SK-N-SH (cell line): Measurements from ENCODE around the gene DPH7. TPM values are rescaled to one million over a fixed set of nuclear protein-coding genes. Genes with fewer than 3 reads are reported as not detected.

ENCODE experiments used
- CTCF ChIA-PET: fragments of 300-600, 350-600 bp; formaldehyde crosslinking; extraction: SDS; loops from one replicate; lab custom pipeline; 2021; lab: Yijun Ruan, JAX
- POLR2A ChIA-PET: fragments of 350-600 bp; sonication (Branson Sonifier 250); formaldehyde crosslinking; extraction: SDS; loops from one replicate; lab custom pipeline; 2020; ENCODE audit warnings: antibody characterized with exemption, inconsistent platforms; lab: Yijun Ruan, JAX
- DNase-seq: peaks from one replicate; pipeline ENCODE4 v3.0.0; 2012
- H2AFZ ChIP-seq: fragments of 200-600 bp; sonication (generic); 2 replicates; pipeline ENCODE4 v1.8.1; 2016; ENCODE audit warnings: antibody characterized with exemption, mild to moderate bottlenecking, low read depth
- H3F3A ChIP-seq: fragments of 200-600 bp; sonication (generic); replicated peaks from 2 replicates; pipeline ENCODE3; 2016; ENCODE audit warnings: antibody characterized with exemption, mild to moderate bottlenecking; ENCODE audit not compliant: insufficient read depth
- H3K27ac ChIP-seq, 2 experiments: fragments of 200-500 bp in 1 of 2; fragments of 200-600 bp in 1 of 2; sonication (Bioruptor generic) in 1 of 2; sonication (generic), shearing (Covaris generic) in 1 of 2; 2 replicates each; pipeline versions ENCODE4 v1.5.1 to v1.6.1; 2014 to 2016; ENCODE audit warnings: low read depth in 2 of 2, inconsistent platforms in 1 of 2, low read length in 1 of 2, mild to moderate bottlenecking in 1 of 2, mixed read lengths in 1 of 2
- H3K27me3 ChIP-seq: fragments of 200-600 bp; sonication (generic), shearing (Covaris generic); 2 replicates; pipeline ENCODE4 v1.6.1; 2016; ENCODE audit warnings: mixed run types; ENCODE audit not compliant: insufficient read depth
- H3K36me3 ChIP-seq, 2 experiments: fragments of 200-500 bp in 1 of 2; fragments of 200-600 bp in 1 of 2; sonication (Bioruptor generic) in 1 of 2; sonication (generic) in 1 of 2; replicated peaks in 1 of 2; 2 replicates each; pipeline versions ENCODE3 to v1.5.1; 2014 to 2016; ENCODE audit warnings: low read length in 1 of 2, mild to moderate bottlenecking in 1 of 2; ENCODE audit not compliant: insufficient read depth in 2 of 2, control insufficient read depth in 1 of 2
- H3K4me1 ChIP-seq, 2 experiments: fragments of 200-500 bp in 1 of 2; fragments of 200-600 bp in 1 of 2; sonication (Bioruptor generic) in 1 of 2; sonication (generic), shearing (Covaris generic) in 1 of 2; 2 replicates each; pipeline versions ENCODE4 v1.5.1 to v1.6.1; 2014 to 2016; ENCODE audit warnings: low read depth in 1 of 2, low read length in 1 of 2, mixed run types in 1 of 2; ENCODE audit not compliant: insufficient read depth in 2 of 2, control insufficient read depth in 1 of 2
- H3K4me2 ChIP-seq: fragments of 200-600 bp; sonication (generic), shearing (Covaris generic); 2 replicates; pipeline ENCODE4 v1.6.1; 2017; ENCODE audit warnings: mixed run types
- H3K4me3 ChIP-seq, 2 experiments: fragments of 200-500 bp in 1 of 2; fragments of 200-600 bp in 1 of 2; sonication (Bioruptor generic) in 1 of 2; sonication (generic), shearing (Covaris generic) in 1 of 2; 2 replicates each; pipeline versions ENCODE4 v1.5.1 to v1.8.1; 2014 to 2016; ENCODE audit warnings: low read depth in 2 of 2, inconsistent platforms in 1 of 2, low read length in 1 of 2, mild to moderate bottlenecking in 1 of 2, mixed read lengths in 1 of 2, moderate library complexity in 1 of 2
- H3K79me2 ChIP-seq: fragments of 200-600 bp; sonication (generic); 2 replicates; pipeline ENCODE4 v1.8.1; 2017; ENCODE audit warnings: mild to moderate bottlenecking; ENCODE audit not compliant: insufficient read depth
- H3K9ac ChIP-seq: fragments of 200-600 bp; sonication (generic); 2 replicates; pipeline ENCODE4 v1.6.1; 2017; ENCODE audit warnings: mixed run types
- H3K9me2 ChIP-seq: fragments of 200-600 bp; sonication (generic); 2 replicates; pipeline ENCODE4 v1.6.1; 2017; ENCODE audit warnings: mixed run types
- H3K9me3 ChIP-seq: fragments of 200-600 bp; sonication (generic); 2 replicates; pipeline ENCODE4 v1.6.1; 2017; ENCODE audit warnings: mixed run types, mild to moderate bottlenecking, moderate library complexity
- H4K20me1 ChIP-seq: fragments of 200-600 bp; sonication (generic); 2 replicates; pipeline ENCODE4 v1.6.1; 2017; ENCODE audit warnings: mild to moderate bottlenecking, mixed run types; ENCODE audit not compliant: insufficient read depth
- CHD2 ChIP-seq: fragments of 150-350 bp; IDR thresholded peaks from 2 replicates; pipeline ENCODE4 v1.6.1; 2018; ENCODE audit warnings: low read length; ENCODE audit not compliant: partially characterized antibody
- ELF1 ChIP-seq: IDR thresholded peaks from 2 replicates; pipeline ENCODE4 v1.4.0; 2012
- EP300 ChIP-seq, 2 experiments: IDR thresholded peaks; 2 replicates each; pipeline versions ENCODE4 v1.4.0 to v1.6.1; 2012; ENCODE audit warnings: borderline replicate concordance in 1 of 2, low read depth in 1 of 2, low read length in 1 of 2
- EZH2phosphoT487 ChIP-seq: fragments of 200-600 bp; sonication (generic); IDR thresholded peaks from 2 replicates; pipeline ENCODE4 v1.6.1; 2017; ENCODE audit warnings: low read depth, mixed run types, mild to moderate bottlenecking, antibody characterized with exemption, moderate library complexity, borderline replicate concordance
- NRF1 ChIP-seq: IDR thresholded peaks from 2 replicates; pipeline ENCODE4 v1.6.1; 2012; ENCODE audit warnings: low read depth, mild to moderate bottlenecking, low read length
- RAD21 ChIP-seq: IDR thresholded peaks from 2 replicates; pipeline ENCODE4 v1.6.1; 2012; ENCODE audit warnings: mild to moderate bottlenecking, low read length
- RCOR1 ChIP-seq: fragments of 150-350 bp; IDR thresholded peaks from 2 replicates; pipeline ENCODE4 v1.6.1; 2017; ENCODE audit warnings: antibody characterized with exemption, low read length
- RFX5 ChIP-seq: IDR thresholded peaks from 2 replicates; pipeline ENCODE4 v1.6.1; 2012; ENCODE audit warnings: mild to moderate bottlenecking, improper control_type of control experiment, low read length
- SIN3A ChIP-seq: IDR thresholded peaks from 2 replicates; pipeline ENCODE4 v1.6.1; 2012; ENCODE audit warnings: low read depth, mild to moderate bottlenecking, low read length, moderate library complexity, borderline replicate concordance
- TEAD4 ChIP-seq: IDR thresholded peaks from 2 replicates; pipeline ENCODE4 v1.4.0; 2012; ENCODE audit warnings: mild to moderate bottlenecking, borderline replicate concordance; ENCODE audit not compliant: insufficient read depth
- YY1 ChIP-seq: IDR thresholded peaks from 2 replicates; pipeline ENCODE4 v1.4.0; 2012; ENCODE audit warnings: low read depth, mild to moderate bottlenecking
- WGBS: methylation state at CpG from one replicate; pipeline ENCODE4 v1.1.6; 2017; ENCODE audit warnings: low lambda C conversion rate; 5-methylcytosine and 5-hydroxymethylcytosine counted together
- polyA plus RNA-seq, 3 experiments: library from polyadenylated mRNA; depleted of rRNA; stranded (reverse); fragments of >200 nt; gene quantifications; 2 replicates each; pipeline ENCODE4 v1.2.3, GENCODE V29; 2012
- TF ChIP-seq, protein P1 (sequence below): IDR thresholded peaks from 2 replicates; pipeline ENCODE4; 2012
- TF ChIP-seq, protein P2 (sequence below): IDR thresholded peaks from 2 replicates; pipeline ENCODE4 v1.4.0; 2012; ENCODE audit warnings: low read depth, borderline replicate concordance

Gene DPH7
- polyA plus RNA-seq, 1 of the 3 experiments (the other 2 are of a cell fraction) = 59.9 TPM

DNA sequence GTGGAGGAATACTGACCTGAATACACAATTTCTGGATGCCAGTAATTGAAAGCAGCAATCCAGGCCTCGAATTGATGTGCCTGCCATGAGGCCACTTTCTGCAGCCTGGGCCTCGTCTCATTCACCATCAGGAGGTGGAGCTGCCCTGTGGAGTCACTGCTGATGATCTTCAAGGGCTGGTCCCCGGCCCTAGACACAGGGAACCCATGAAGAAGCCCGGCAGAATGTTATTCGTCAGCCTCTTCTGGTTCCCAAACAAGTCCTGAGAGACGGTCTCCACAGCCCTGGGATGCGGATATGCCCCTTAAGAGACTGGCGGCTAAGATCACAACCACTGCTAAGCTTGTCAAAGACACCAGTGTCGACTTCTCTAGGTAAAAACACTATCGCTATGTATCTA lies 4.5 kb downstream of the DPH7 start:
- POLR2A ChIA-PET = no interaction called here
- DNase-seq = no peak
- Histone ChIP-seq H3K9me3 (no peaks in the 10 kb centered on the region), H4K20me1 (0 out of 2 replicates have a peak, but pooled peaks cover 7% of the 10 kb centered on the region), H3K79me2 (peaks cover 61% of the 10 kb centered on the region), H3F3A (peaks cover 3% of the 10 kb centered on the region), H3K4me1 (peaks cover 6 to 14% of the 10 kb centered on the region in 2 experiments; a peak in 3 of 4 replicates), H3K9ac (no peak overlapping the region), H3K36me3 (peaks cover 27 to 35% of the 10 kb centered on the region in 2 experiments), H3K4me3 (no peak overlapping the region), H3K4me2 (no peak overlapping the region), H3K27me3 (no peaks in the 10 kb centered on the region), H3K27ac (no peak overlapping the region), H2AFZ (no peak overlapping the region), H3K9me2 (no peaks in the 10 kb centered on the region)
- no peak for TF ChIP-seq NRF1
- no peak for TF ChIP-seq SIN3A
- TF ChIP-seq RCOR1 = no peak
- no peak for TF ChIP-seq RAD21
- TF ChIP-seq RFX5 = no peak
- TF ChIP-seq, protein P1, sequence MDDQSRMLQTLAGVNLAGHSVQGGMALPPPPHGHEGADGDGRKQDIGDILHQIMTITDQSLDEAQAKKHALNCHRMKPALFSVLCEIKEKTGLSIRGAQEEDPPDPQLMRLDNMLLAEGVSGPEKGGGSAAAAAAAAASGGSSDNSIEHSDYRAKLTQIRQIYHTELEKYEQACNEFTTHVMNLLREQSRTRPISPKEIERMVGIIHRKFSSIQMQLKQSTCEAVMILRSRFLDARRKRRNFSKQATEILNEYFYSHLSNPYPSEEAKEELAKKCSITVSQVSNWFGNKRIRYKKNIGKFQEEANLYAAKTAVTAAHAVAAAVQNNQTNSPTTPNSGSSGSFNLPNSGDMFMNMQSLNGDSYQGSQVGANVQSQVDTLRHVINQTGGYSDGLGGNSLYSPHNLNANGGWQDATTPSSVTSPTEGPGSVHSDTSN = no peak
- no peak for TF ChIP-seq ELF1
- no peak for TF ChIP-seq EZH2phosphoT487
- TF ChIP-seq TEAD4 = no peak
- TF ChIP-seq, protein P2, sequence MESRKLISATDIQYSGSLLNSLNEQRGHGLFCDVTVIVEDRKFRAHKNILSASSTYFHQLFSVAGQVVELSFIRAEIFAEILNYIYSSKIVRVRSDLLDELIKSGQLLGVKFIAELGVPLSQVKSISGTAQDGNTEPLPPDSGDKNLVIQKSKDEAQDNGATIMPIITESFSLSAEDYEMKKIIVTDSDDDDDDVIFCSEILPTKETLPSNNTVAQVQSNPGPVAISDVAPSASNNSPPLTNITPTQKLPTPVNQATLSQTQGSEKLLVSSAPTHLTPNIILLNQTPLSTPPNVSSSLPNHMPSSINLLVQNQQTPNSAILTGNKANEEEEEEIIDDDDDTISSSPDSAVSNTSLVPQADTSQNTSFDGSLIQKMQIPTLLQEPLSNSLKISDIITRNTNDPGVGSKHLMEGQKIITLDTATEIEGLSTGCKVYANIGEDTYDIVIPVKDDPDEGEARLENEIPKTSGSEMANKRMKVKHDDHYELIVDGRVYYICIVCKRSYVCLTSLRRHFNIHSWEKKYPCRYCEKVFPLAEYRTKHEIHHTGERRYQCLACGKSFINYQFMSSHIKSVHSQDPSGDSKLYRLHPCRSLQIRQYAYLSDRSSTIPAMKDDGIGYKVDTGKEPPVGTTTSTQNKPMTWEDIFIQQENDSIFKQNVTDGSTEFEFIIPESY = no peak
- 88% methylated on average over 8 of the region's 10 CpGs for WGBS
- CTCF ChIA-PET = interaction anchor here (0.8 to 1.6 kb wide), 2 partner anchors 13 to 22 kb away, joined by 3 to 5 read pairs; partner anchors contain the start of gene MRPL41

DNA sequence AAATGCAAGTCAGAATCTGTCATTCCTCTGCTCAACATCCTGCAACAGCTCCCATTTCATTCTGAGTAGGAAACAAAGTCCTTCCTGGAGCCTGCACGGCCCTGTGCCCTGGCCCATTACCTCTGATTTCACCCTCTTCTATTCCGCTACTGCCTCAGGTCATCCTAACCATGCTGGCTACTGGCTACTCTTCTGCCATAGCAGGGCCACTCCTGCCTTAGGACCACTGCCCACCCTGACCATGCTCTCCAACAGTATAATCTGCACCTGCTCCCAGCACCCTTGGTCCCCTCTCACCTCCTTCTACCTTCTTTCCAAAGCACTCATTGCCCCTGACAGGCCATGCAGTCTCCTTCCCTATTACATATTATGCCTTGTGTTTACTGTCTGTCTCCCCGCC lies 8.2 kb downstream of the DPH7 start:
- ChIA-PET CTCF (interaction anchor here (1.0 kb wide), 1 partner anchor 8 kb away, joined by 4 read pairs; the partner anchor contains the start of gene DPH7), POLR2A (no interaction called here)
- Histone ChIP-seq H3K4me3 (no peak overlapping the region), H3K9me2 (no peaks in the 10 kb centered on the region), H3K4me2 (no peak overlapping the region), H2AFZ (no peak overlapping the region), H4K20me1 (no peaks in the 10 kb centered on the region), H3K9me3 (no peaks in the 10 kb centered on the region), H3K27me3 (no peaks in the 10 kb centered on the region), H3K79me2 (peaks cover 30% of the 10 kb centered on the region), H3K9ac (no peak overlapping the region), H3F3A (no peaks in the 10 kb centered on the region), H3K27ac (no peak overlapping the region), H3K36me3 (peaks cover 19 to 33% of the 10 kb centered on the region in 2 experiments), H3K4me1 (no peaks in the 10 kb centered on the region)
- TF ChIP-seq CHD2 (no peak), EP300 (IDR thresholded peaks at IDR 0.05; ENCODE audit: borderline replicate concordance in 1 of 2, low read depth in 1 of 2, low read length in 1 of 2) (no peak), EZH2phosphoT487 (no peak), RAD21 (no peak), SIN3A (no peak), NRF1 (no peak), YY1 (no peak)
- TF ChIP-seq, protein P2 = no peak
- no peak for DNase-seq
- 97% methylated on average over 3 of the region's 3 CpGs for WGBS
